ENCODE data around the gene FAM167B. TPM values are rescaled to one million over a fixed set of nuclear protein-coding genes. Genes with fewer than 3 reads are reported as not detected.

Gene FAM167B
- total RNA-seq, 1 donor: 5.2 TPM

- no peak for DNase-seq (ENCODE audit: low read depth)
- no peak for TF ChIP-seq CTCF (IDR thresholded peaks at IDR 0.05; ENCODE audit: insufficient read depth, low read depth, low read length)
- no peak overlapping the region for H3K4me3 ChIP-seq (ENCODE audit: low read depth, low read length)
Observed at GRCh38 chr1:32216566-32216965, 30.5 kb upstream of the FAM167B start.

- TF ChIP-seq CTCF (IDR thresholded peaks at IDR 0.05; ENCODE audit: insufficient read depth, low read depth, low read length): no peak
- no peak overlapping the region for H3K4me3 ChIP-seq (ENCODE audit: low read depth, low read length)
- DNase-seq (ENCODE audit: low read depth): peak; percentile 75
Observed at GRCh38 chr1:32219022-32219421, 28.0 kb upstream of the FAM167B start.

GRCh38 chr1:32220746-32221580 lies 26.1 kb upstream of the FAM167B start:
- TF ChIP-seq CTCF (IDR thresholded peaks at IDR 0.05; ENCODE audit: insufficient read depth, low read depth, low read length): no peak
- H3K4me3 ChIP-seq (ENCODE audit: low read depth, low read length): peak overlapping the region; percentile 86
- DNase-seq (ENCODE audit: low read depth): no peak

- no peak for TF ChIP-seq CTCF (IDR thresholded peaks at IDR 0.05; ENCODE audit: insufficient read depth, low read depth, low read length)
- peak overlapping the region; percentile 86 for H3K4me3 ChIP-seq (ENCODE audit: low read depth, low read length)
- DNase-seq (ENCODE audit: low read depth): no peak
Observed at GRCh38 chr1:32221581-32221979, 25.4 kb upstream of the FAM167B start.

- TF ChIP-seq CTCF (IDR thresholded peaks at IDR 0.05; ENCODE audit: insufficient read depth, low read depth, low read length): no peak
- H3K4me3 ChIP-seq (ENCODE audit: low read depth, low read length): peak within 1 kb of the TSS; percentile 86
- DNase-seq (ENCODE audit: low read depth): peak; percentile 93
Observed at GRCh38 chr1:32221980-32222755, 24.9 kb upstream of the FAM167B start, which contains the start of the genes EIF3I and TMEM234. Gene EIF3I (plus strand): TSS chr1:32222407. CDS start chr1:32222442, 35 bp downstream. Gene TMEM234 (minus strand): TSS chr1:32222353. CDS start chr1:32222322, 31 bp downstream.

GRCh38 chr1:32223683-32224082 lies 23.3 kb upstream of the FAM167B start:
- no peak for DNase-seq (ENCODE audit: low read depth)
- no peak for TF ChIP-seq CTCF (IDR thresholded peaks at IDR 0.05; ENCODE audit: insufficient read depth, low read depth, low read length)
- H3K4me3 ChIP-seq (ENCODE audit: low read depth, low read length): no peak overlapping the region

Data from fibroblast of villous mesenchyme (primary cell).